Esophagus squamous epithelium (tissue), 4 donors: ENCODE measurements around the gene PROP1.

Source experiments
- CTCF ChIP-seq, 6 experiments: fragments of 450-650 bp in 4 of 6; fragments of 200-600 bp in 2 of 6; sonication (generic) in 2 of 6; IDR thresholded peaks; one replicate each; pipeline ENCODE4 v1.5.1; 2016 to 2019; ENCODE audit warnings: antibody characterized with exemption in 6 of 6, mild to moderate bottlenecking in 4 of 6, moderate library complexity in 4 of 6
- POLR2A ChIP-seq, 4 donors: fragments of 450-650 bp; IDR thresholded peaks; one replicate each; pipeline ENCODE4 v1.6.1; 2017; ENCODE audit warnings: antibody characterized with exemption in 4 of 4, mild to moderate bottlenecking in 4 of 4, moderate library complexity in 3 of 4

GRCh38 chr5:177985430-177986040, 10.5 kb downstream of the PROP1 start:
- TF ChIP-seq POLR2A (IDR thresholded peaks at IDR 0.05) (no peak), CTCF (IDR thresholded peaks at IDR 0.05) (no peak)
